Measurements from ENCODE around the gene GPSM3. TPM values are rescaled to one million over a fixed set of nuclear protein-coding genes. Genes with fewer than 3 reads are reported as not detected.
"Not testable (repeated sequence)": the region's sequence is repeated elsewhere in the genome, so short reads cannot be mapped to it uniquely, and the experiment has no call there.

Gene GPSM3
- polyA plus RNA-seq, 4 donors, result 6.0 to 31.3 (median 14.0) TPM

GRCh38 chr6:32187009-32187709 is 5.3 kb downstream of the GPSM3 start:
- no peak for DNase-seq
- Histone ChIP-seq H3K4me1 (ENCODE audit: control insufficient read depth in 3 of 3, insufficient read depth in 2 of 3, low read depth in 1 of 3, low read length in 2 of 3) (peaks cover 10 to 44% (median 13%) of the 10 kb centered on the region in 3 donors), H3K27ac (ENCODE audit: low read depth in 1 of 3, low read length in 2 of 3) (peak overlapping the region in 1 of 3 donors; percentile 60), H3K9me3 (ENCODE audit: control insufficient read depth in 2 of 2, insufficient read depth in 1 of 2, low read depth in 1 of 2, low read length in 1 of 2) (no peaks in the 10 kb centered on the region), H3K4me3 (ENCODE audit: low read depth in 1 of 3, low read length in 3 of 3) (no peak overlapping the region), H3K27me3 (ENCODE audit: control insufficient read depth in 3 of 3, insufficient read depth in 3 of 3, low read length in 3 of 3) (no peaks in the 10 kb centered on the region), H3K36me3 (ENCODE audit: control insufficient read depth in 3 of 3, insufficient read depth in 2 of 3, low read depth in 1 of 3, low read length in 3 of 3) (peaks cover 0 to 58% (median 9%) of the 10 kb centered on the region in 3 donors)
- no peak for FAIRE-seq
- 63 to 73% (median 72%) methylated on average over 12 of the region's 12 CpGs for WGBS, 3 donors

- not testable (repeated sequence) for FAIRE-seq; H3K4me3 ChIP-seq (ENCODE audit: low read depth in 1 of 3, low read length in 3 of 3); H3K27me3 ChIP-seq (ENCODE audit: control insufficient read depth in 3 of 3, insufficient read depth in 3 of 3, low read length in 3 of 3); DNase-seq; H3K9me3 ChIP-seq (ENCODE audit: control insufficient read depth in 2 of 2, insufficient read depth in 1 of 2, low read depth in 1 of 2, low read length in 1 of 2)
- Histone ChIP-seq H3K4me1 (ENCODE audit: control insufficient read depth in 3 of 3, insufficient read depth in 2 of 3, low read depth in 1 of 3, low read length in 2 of 3) (peaks cover 9 to 35% (median 13%) of the 10 kb centered on the region in 3 donors), H3K36me3 (ENCODE audit: control insufficient read depth in 3 of 3, insufficient read depth in 2 of 3, low read depth in 1 of 3, low read length in 3 of 3) (peaks cover 1 to 67% (median 9%) of the 10 kb centered on the region in 3 donors), H3K27ac (ENCODE audit: low read depth in 1 of 3, low read length in 2 of 3) (peak overlapping the region in 2 of 3 donors; percentile 48 to 60)
- 48 to 63% (median 59%) methylated on average over 10 of the region's 10 CpGs for WGBS, 3 donors
Measured at GRCh38 chr6:32186151-32186840, 6.1 kb downstream of the GPSM3 start.

GRCh38 chr6:32185681-32186131 is 6.7 kb downstream of the GPSM3 start:
- not testable (repeated sequence) for H3K4me3 ChIP-seq (ENCODE audit: low read depth in 1 of 3, low read length in 3 of 3); FAIRE-seq; H3K9me3 ChIP-seq (ENCODE audit: control insufficient read depth in 2 of 2, insufficient read depth in 1 of 2, low read depth in 1 of 2, low read length in 1 of 2); H3K27me3 ChIP-seq (ENCODE audit: control insufficient read depth in 3 of 3, insufficient read depth in 3 of 3, low read length in 3 of 3)
- H3K4me1 ChIP-seq (ENCODE audit: control insufficient read depth in 3 of 3, insufficient read depth in 2 of 3, low read depth in 1 of 3, low read length in 2 of 3), result peaks cover 3 to 29% (median 11%) of the 10 kb centered on the region in 3 donors
- peaks cover 6 to 71% (median 9%) of the 10 kb centered on the region in 3 donors for H3K36me3 ChIP-seq (ENCODE audit: control insufficient read depth in 3 of 3, insufficient read depth in 2 of 3, low read depth in 1 of 3, low read length in 3 of 3)
- WGBS, 3 donors, result 9 to 27% (median 19%) methylated on average over 11 of the region's 11 CpGs
- peak overlapping the region in 2 of 3 donors; percentile 48 to 60 for H3K27ac ChIP-seq (ENCODE audit: low read depth in 1 of 3, low read length in 2 of 3)
- DNase-seq, result peak; percentile 65 to 75

- Histone ChIP-seq H3K36me3 (ENCODE audit: control insufficient read depth in 3 of 3, insufficient read depth in 2 of 3, low read depth in 1 of 3, low read length in 3 of 3) (peaks cover 6 to 78% (median 9%) of the 10 kb centered on the region in 3 donors), H3K27me3 (ENCODE audit: control insufficient read depth in 3 of 3, insufficient read depth in 3 of 3, low read length in 3 of 3) (no peaks in the 10 kb centered on the region), H3K9me3 (ENCODE audit: control insufficient read depth in 2 of 2, insufficient read depth in 1 of 2, low read depth in 1 of 2, low read length in 1 of 2) (no peaks in the 10 kb centered on the region), H3K4me1 (ENCODE audit: control insufficient read depth in 3 of 3, insufficient read depth in 2 of 3, low read depth in 1 of 3, low read length in 2 of 3) (peaks cover 3 to 34% (median 11%) of the 10 kb centered on the region in 3 donors), H3K27ac (ENCODE audit: low read depth in 1 of 3, low read length in 2 of 3) (peak within 1 kb of the TSS in 1 of 3 donors; percentile 39), H3K4me3 (ENCODE audit: low read depth in 1 of 3, low read length in 3 of 3) (no peak within 1 kb of the TSS)
- DNase-seq (no peak), FAIRE-seq (no peak)
- WGBS, 3 donors, result 71 to 81% (median 78%) methylated on average over 6 of the region's 6 CpGs
Measured at GRCh38 chr6:32184084-32184640, 8.3 kb downstream of the GPSM3 start, which contains the start of gene AGER. TSS of gene AGER (minus strand) at chr6:32184253. CDS start at chr6:32184222, 31 bp downstream.

GRCh38 chr6:32183483-32184083 is 8.9 kb downstream of the GPSM3 start:
- peaks cover 0 to 28% (median 9%) of the 10 kb centered on the region in 3 donors for H3K4me1 ChIP-seq (ENCODE audit: control insufficient read depth in 3 of 3, insufficient read depth in 2 of 3, low read depth in 1 of 3, low read length in 2 of 3)
- H3K4me3 ChIP-seq (ENCODE audit: low read depth in 1 of 3, low read length in 3 of 3), result no peak overlapping the region
- H3K27me3 ChIP-seq (ENCODE audit: control insufficient read depth in 3 of 3, insufficient read depth in 3 of 3, low read length in 3 of 3), result no peaks in the 10 kb centered on the region
- H3K36me3 ChIP-seq (ENCODE audit: control insufficient read depth in 3 of 3, insufficient read depth in 2 of 3, low read depth in 1 of 3, low read length in 3 of 3), result peaks cover 6 to 73% (median 9%) of the 10 kb centered on the region in 3 donors
- peak overlapping the region in 1 of 3 donors; percentile 32 for H3K27ac ChIP-seq (ENCODE audit: low read depth in 1 of 3, low read length in 2 of 3)
- DNase-seq, result no peak
- 77 to 84% (median 82%) methylated on average over 15 of the region's 15 CpGs for whole genome bisulfite sequencing, 3 donors
- no peak for FAIRE-seq
- H3K9me3 ChIP-seq (ENCODE audit: control insufficient read depth in 2 of 2, insufficient read depth in 1 of 2, low read depth in 1 of 2, low read length in 1 of 2), result no peaks in the 10 kb centered on the region

GRCh38 chr6:32183030-32183429 is 9.4 kb downstream of the GPSM3 start:
- Histone ChIP-seq H3K27me3 (ENCODE audit: control insufficient read depth in 3 of 3, insufficient read depth in 3 of 3, low read length in 3 of 3) (no peaks in the 10 kb centered on the region), H3K9me3 (ENCODE audit: control insufficient read depth in 2 of 2, insufficient read depth in 1 of 2, low read depth in 1 of 2, low read length in 1 of 2) (no peaks in the 10 kb centered on the region), H3K4me1 (ENCODE audit: control insufficient read depth in 3 of 3, insufficient read depth in 2 of 3, low read depth in 1 of 3, low read length in 2 of 3) (peaks cover 0 to 27% (median 7%) of the 10 kb centered on the region in 3 donors), H3K4me3 (ENCODE audit: low read depth in 1 of 3, low read length in 3 of 3) (no peak overlapping the region), H3K36me3 (ENCODE audit: control insufficient read depth in 3 of 3, insufficient read depth in 2 of 3, low read depth in 1 of 3, low read length in 3 of 3) (peaks cover 6 to 68% (median 9%) of the 10 kb centered on the region in 3 donors), H3K27ac (ENCODE audit: low read depth in 1 of 3, low read length in 2 of 3) (peak overlapping the region in 1 of 3 donors; percentile 33)
- 68 to 78% (median 78%) methylated on average over 3 of the region's 3 CpGs for WGBS, 3 donors
- FAIRE-seq, result no peak
- DNase-seq, result no peak

- FAIRE-seq, result no peak
- no peak overlapping the region for H3K4me3 ChIP-seq (ENCODE audit: low read depth in 1 of 3, low read length in 3 of 3)
- no peaks in the 10 kb centered on the region for H3K9me3 ChIP-seq (ENCODE audit: control insufficient read depth in 2 of 2, insufficient read depth in 1 of 2, low read depth in 1 of 2, low read length in 1 of 2)
- H3K4me1 ChIP-seq (ENCODE audit: control insufficient read depth in 3 of 3, insufficient read depth in 2 of 3, low read depth in 1 of 3, low read length in 2 of 3), result peaks cover 0 to 22% (median 7%) of the 10 kb centered on the region in 3 donors
- H3K27ac ChIP-seq (ENCODE audit: low read depth in 1 of 3, low read length in 2 of 3), result peak overlapping the region in 1 of 3 donors; percentile 33
- 84 to 90% (median 84%) methylated on average over 10 of the region's 10 CpGs for WGBS, 3 donors
- DNase-seq, result no peak
- peaks cover 6 to 63% (median 9%) of the 10 kb centered on the region in 3 donors for H3K36me3 ChIP-seq (ENCODE audit: control insufficient read depth in 3 of 3, insufficient read depth in 2 of 3, low read depth in 1 of 3, low read length in 3 of 3)
- no peaks in the 10 kb centered on the region for H3K27me3 ChIP-seq (ENCODE audit: control insufficient read depth in 3 of 3, insufficient read depth in 3 of 3, low read length in 3 of 3)
Measured at GRCh38 chr6:32182555-32182981, 9.9 kb downstream of the GPSM3 start.

Measured in small intestine (tissue), 7 donors.